Ishikawa (cell line): ENCODE results near the gene C5.

Experiments
- REST ChIP-seq: IDR thresholded peaks from 2 replicates; pipeline ENCODE4 v1.6.1; 2012; ENCODE audit warnings: low read depth, mild to moderate bottlenecking
- TAF1 ChIP-seq: IDR thresholded peaks from 2 replicates; pipeline ENCODE4 v1.6.1; 2012; ENCODE audit warnings: low read depth, mild to moderate bottlenecking

GRCh38 chr9:120949290-120949689 lies 100.8 kb downstream of the C5 start:
- no peak for TF ChIP-seq REST
- TF ChIP-seq TAF1: no peak
